Lower lobe of right lung (tissue), 2 donors: ENCODE results near the gene PARN. TPM values are rescaled to one million over a fixed set of nuclear protein-coding genes. Genes with fewer than 3 reads are reported as not detected.

Experiments used
- ATAC-seq, 2 donors: fragments of 200-7000 bp; cut with Tn5 transposase; one replicate each; pipeline ENCODE4 v1.9.1; 2020 to 2022; ENCODE audit warnings: mild to moderate bottlenecking in 2 of 2, moderate library complexity in 2 of 2
- DNase-seq: peaks from one replicate; pipeline ENCODE4 v3.0.0-alpha.2; 2020
- H3K27ac ChIP-seq: fragments of 200-600 bp; one replicate; pipeline ENCODE4 v1.8.0; 2022
- H3K27me3 ChIP-seq: fragments of 200-600 bp; one replicate; pipeline ENCODE4 v1.8.0; 2022; ENCODE audit warnings: low read depth
- H3K36me3 ChIP-seq: fragments of 200-600 bp; one replicate; pipeline ENCODE4 v1.8.0; 2022; ENCODE audit warnings: mild to moderate bottlenecking
- H3K4me1 ChIP-seq: fragments of 200-600 bp; one replicate; pipeline ENCODE4 v1.8.0; 2022
- H3K4me3 ChIP-seq: fragments of 200-600 bp; one replicate; pipeline ENCODE4 v1.8.0; 2022; ENCODE audit warnings: mild to moderate bottlenecking
- H3K9me3 ChIP-seq: fragments of 200-600 bp; one replicate; pipeline ENCODE4 v1.8.0; 2022
- CTCF ChIP-seq: fragments of 200-600 bp; IDR thresholded peaks from one replicate; pipeline ENCODE4 v1.8.0; 2022; ENCODE audit warnings: antibody characterized with exemption, mild to moderate bottlenecking
- intact Hi-C: fragments of 100-400 bp; cut with DNase I; formaldehyde crosslinking; loops from one replicate; pipeline ENCODE4 v1.11.0; 2022
- total RNA-seq: library from RNA; stranded (reverse); fragmentation: NEBNext Ultra II Directional; extraction: Animal tissue kit (Norgen Biotek cat#: 25700); gene quantifications from one replicate; pipeline ENCODE4 v1.2.1, GENCODE V29; 2021
- donor health status: DM: no; HTN: yes; CAD: no; lungs with severe emphysema.

Gene PARN
- total RNA-seq, 1 donor from 2014 or later = 35.7 TPM

GRCh38 chr16:14499110-14499509, 130.9 kb downstream of the PARN start:
- Histone ChIP-seq H3K27ac (no peak overlapping the region), H3K9me3 (no peaks in the 10 kb centered on the region), H3K4me3 (no peak overlapping the region), H3K36me3 (no peaks in the 10 kb centered on the region), H3K27me3 (no peaks in the 10 kb centered on the region), H3K4me1 (peaks cover 20% of the 10 kb centered on the region)
- DNase-seq (no peak), ATAC-seq (no peak)
- intact Hi-C loops = no loop called here
- TF ChIP-seq CTCF = no peak

- H3K27ac ChIP-seq = no peak overlapping the region
- TF ChIP-seq CTCF = no peak
- peaks cover 18% of the 10 kb centered on the region for H3K4me1 ChIP-seq
- intact Hi-C loops = no loop called here
- no peaks in the 10 kb centered on the region for H3K36me3 ChIP-seq
- ATAC-seq = peak in 1 of 2 donors; percentile 17
- H3K4me3 ChIP-seq = no peak overlapping the region
- H3K9me3 ChIP-seq = no peaks in the 10 kb centered on the region
- H3K27me3 ChIP-seq = no peaks in the 10 kb centered on the region
- DNase-seq = no peak
Observed at GRCh38 chr16:14497245-14498082, 132.6 kb downstream of the PARN start.

GRCh38 chr16:14496786-14497185, 133.3 kb downstream of the PARN start:
- Histone ChIP-seq H3K4me1 (peaks cover 11% of the 10 kb centered on the region), H3K4me3 (no peak overlapping the region), H3K36me3 (no peaks in the 10 kb centered on the region), H3K27ac (no peak overlapping the region), H3K27me3 (no peaks in the 10 kb centered on the region), H3K9me3 (no peaks in the 10 kb centered on the region)
- ATAC-seq (no peak), DNase-seq (no peak)
- no peak for TF ChIP-seq CTCF
- intact Hi-C loops = no loop called here

GRCh38 chr16:14496047-14496770, 133.9 kb downstream of the PARN start:
- no peak for ATAC-seq
- H3K27ac ChIP-seq = no peak overlapping the region

More at GRCh38 chr16:14496047-14496770, 133.9 kb downstream of the PARN start:
- H3K27me3 ChIP-seq = no peaks in the 10 kb centered on the region
- peaks cover 5% of the 10 kb centered on the region for H3K4me1 ChIP-seq
- DNase-seq = no peak
- no peak overlapping the region for H3K4me3 ChIP-seq
- no peak for TF ChIP-seq CTCF
- intact Hi-C loops = no loop called here
- H3K9me3 ChIP-seq = no peaks in the 10 kb centered on the region
- no peaks in the 10 kb centered on the region for H3K36me3 ChIP-seq
